CD4-positive, alpha-beta T cell treated with Interleukin-15 for 1 hour (primary cell): ENCODE results near the gene ACTN1.

Experiments
- DNase-seq: peaks from one replicate; pipeline ENCODE4 v3.0.0-alpha.2; 2020

ACTN1 gene

DNA sequence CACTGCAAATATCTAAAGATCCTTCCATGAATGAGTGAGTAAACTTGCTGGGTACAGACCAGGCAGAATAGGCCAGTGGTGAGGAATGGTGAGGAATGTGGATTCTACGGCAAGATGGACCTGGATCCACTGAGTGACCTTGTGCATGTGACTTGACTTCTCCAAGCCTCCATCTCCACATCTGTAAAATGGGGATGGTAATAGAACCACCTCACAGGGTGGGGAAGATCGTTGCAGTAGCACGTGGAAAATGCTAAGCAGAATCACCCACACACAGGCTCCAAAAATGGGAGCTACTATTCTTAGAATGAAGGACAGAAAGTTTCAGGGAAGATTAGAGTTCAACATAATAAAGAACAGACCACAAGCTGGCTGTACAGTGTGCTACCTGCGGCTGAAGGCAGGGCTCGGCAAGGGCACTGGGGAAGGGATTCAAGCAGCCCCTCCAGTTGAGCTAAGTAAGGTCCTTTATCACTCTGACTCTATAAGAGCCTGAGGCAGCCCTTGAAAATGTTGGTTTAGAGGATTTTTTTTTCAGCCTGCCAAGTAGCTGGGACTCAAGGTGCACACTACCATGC is 47.5 kb downstream of the ACTN1 start:
- no peak for DNase-seq

- DNase-seq, result no peak
These were observed 48.0 kb downstream of the ACTN1 start for GRCh38 chr14:68931063-68931462.

GRCh38 chr14:68929623-68930307 is 49.3 kb downstream of the ACTN1 start:
- DNase-seq, result peak; percentile 38

DNA sequence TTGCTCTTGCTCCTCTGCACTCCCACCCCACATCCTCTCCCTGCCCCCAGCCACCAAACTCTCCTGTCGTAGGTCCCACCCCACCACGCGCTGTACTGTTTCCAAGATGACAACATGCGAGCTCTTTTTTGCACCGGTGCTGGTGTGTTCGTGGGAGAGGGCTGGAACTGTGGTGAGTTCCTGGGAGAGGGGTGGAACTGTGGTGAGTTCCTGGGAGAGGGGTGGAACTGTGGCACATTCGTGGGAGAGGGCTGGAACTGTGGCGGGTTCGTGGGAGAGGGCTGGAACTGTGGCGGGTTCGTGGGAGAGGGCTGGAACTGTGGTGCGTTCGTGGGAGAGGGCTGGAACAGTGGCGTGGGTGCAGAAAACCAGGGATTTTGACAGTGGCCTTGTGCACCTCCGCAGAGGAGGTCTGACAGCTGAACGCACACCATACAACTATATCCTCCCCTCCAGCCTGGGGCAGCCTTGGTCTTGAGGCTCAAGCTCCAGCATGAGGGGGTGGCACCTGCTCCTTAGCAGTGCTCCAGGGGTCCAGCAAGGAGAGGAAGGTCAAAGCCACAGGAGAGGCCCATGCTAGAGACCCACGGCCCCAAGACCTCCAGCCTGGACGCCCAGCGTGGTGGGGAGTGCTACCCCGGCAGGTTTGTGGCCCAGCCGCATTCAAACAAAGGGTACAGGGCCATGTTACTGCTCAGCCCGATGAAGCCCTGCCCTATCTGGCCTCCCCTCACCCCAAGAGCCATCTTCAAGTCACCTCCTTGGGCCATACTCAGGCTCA is 50.1 kb downstream of the ACTN1 start:
- no peak for DNase-seq

DNA sequence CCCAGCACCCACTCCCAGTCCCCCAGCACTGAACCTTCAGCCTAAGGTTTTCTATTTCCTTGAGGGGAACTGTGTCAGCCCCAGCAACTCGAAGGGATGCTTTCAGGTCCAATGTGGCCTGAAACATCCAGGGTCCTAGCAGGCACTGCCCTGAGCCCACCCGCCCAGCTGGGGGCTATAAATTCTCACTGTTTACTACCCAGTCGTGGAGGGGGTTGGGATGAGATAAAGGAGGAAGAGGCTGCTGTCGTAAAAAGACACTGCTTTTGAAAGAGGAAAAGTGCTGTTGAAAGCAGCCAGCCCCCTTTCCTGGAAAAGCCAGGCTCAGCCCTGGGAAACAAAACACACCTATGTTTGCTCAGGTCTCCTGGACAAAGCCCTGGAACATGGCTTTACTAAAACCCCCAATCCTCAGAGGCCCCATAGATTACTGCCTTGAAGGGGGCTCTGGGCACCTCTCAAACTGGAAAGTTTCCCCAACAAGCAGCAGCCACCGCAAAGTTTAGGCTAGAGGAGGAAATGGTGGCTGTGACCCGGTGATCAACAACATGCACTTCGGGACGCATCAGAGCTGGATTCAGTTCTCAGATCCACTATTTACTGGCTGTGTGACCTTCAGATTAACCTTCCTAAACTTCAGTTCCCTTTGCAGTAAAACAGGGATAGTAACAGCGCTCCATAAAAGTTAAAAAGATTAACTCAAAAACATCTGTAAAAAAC is 51.0 kb downstream of the ACTN1 start:
- DNase-seq, result no peak

- DNase-seq, result no peak
These were observed 52.0 kb downstream of the ACTN1 start for GRCh38 chr14:68927089-68927488.

DNA sequence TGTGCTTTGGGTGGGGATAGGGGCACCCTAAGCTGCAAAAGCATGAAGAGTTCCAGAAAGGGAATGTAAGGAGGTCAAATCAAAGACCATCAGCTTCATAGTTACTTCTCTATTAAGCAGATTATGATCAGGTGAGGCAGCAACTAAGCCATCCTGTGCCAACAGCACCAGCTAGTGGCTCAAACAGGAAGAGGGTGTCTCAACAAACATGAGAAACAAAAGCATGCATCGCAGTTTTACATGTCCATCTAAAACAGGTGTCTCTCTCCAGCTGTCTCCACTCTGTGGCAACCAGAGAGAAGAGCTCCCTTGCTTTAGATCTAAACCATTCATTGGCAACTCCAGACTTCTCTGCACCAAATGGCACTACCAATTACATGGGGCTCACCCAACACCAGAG is 52.9 kb downstream of the ACTN1 start:
- no peak for DNase-seq

GRCh38 chr14:68925373-68925772 is 53.7 kb downstream of the ACTN1 start:
- no peak for DNase-seq

- no peak for DNase-seq
These were observed 54.6 kb downstream of the ACTN1 start for GRCh38 chr14:68924186-68925158.

DNA sequence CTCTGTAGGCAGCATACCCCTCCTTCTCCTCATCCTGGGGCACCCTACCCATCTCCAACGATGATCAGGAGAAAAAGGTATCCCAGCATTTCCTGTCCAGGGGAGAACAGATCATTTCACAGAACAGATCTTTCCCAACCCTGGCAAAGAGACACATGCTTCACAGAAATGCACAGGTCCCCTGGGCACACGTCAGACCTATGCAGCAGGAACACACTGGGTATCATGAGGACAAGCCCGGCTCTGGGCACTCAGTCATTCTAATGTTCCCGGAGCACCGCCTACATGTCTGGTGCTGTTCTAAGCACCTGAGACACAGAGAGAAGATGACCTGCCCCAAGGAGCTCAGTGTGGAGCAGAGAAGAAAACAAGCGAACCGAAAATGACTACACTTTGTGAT is 56.2 kb downstream of the ACTN1 start:
- no peak for DNase-seq

DNA sequence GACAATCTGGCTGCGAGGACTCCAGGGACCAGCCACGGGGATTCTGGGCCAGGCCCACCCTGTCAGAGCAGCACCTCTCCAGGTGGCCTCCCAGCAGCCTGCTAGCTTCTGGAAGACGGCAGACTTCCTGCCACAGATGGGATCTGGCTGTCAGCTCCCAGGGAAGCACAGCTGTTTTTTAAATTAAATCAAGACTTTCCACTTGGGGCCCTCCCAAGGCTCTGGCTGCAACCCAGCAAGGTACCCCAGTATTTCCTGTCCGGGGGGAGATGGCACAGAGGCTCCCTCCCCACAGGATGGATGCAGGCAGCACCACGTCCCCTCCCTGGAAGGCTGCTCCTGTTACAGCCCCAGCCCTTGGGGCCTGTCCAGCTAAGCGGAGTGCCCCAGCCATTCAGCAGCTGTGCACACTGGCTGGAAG is 56.9 kb downstream of the ACTN1 start:
- no peak for DNase-seq

- DNase-seq, result no peak
These were observed 57.4 kb downstream of the ACTN1 start for GRCh38 chr14:68921666-68922065.

DNA sequence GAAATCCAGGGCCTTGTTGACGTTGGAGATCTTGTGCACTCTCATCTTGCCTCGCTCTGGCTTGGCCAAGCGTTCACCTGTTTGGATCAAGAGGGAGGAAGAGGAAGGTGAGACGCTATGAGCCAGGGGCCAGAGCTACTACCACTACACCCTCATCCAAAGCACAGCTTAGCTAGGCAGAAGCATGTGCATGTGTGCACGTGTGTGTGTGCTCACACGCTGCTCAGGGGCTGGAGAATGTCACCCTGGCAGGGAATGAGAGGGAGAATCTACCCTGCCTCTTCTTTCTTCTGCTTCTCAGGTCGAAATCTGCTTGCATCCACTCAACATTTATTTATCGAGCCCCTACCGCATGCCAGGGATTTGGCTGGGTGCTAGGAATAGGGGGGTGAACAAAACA is 58.1 kb downstream of the ACTN1 start:
- DNase-seq, result no peak

DNA sequence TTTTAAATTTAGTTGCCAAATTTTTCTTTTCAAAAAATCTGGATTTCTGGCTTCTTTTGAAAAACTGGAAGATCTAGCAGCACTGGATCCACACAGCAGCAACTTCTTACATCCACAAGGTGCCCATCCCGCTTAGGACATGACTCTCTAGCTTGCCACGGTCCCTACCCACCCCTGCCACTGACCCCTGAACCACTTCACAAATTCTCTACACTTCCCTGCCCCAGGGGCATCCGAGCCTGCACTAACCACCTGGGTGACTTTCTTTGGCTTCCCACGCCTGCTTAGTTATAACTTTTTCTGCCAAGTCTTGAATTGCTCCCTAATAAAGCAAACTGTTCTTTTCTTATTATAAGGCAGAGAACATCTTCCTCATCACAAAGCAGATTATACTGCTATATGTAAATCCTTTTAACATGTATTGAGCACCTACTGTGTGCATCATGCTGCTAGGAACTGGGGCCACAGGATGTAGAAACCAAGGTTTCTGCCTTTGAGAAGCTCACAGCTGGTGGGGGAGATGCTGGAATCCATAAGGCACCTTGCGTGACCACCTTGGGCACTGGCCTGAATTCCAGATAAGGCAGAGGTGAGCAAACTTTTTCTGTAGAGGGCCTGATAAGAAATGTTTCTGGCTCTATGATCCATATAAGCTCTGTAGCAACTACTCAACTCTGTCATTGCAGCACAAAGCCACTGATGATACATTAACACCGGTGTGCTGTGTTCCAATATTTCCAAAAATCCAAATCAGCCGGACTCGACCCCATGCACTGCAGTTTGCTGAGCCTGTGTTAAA is 59.8 kb downstream of the ACTN1 start:
- no peak for DNase-seq

GRCh38 chr14:68918612-68919011 is 60.5 kb downstream of the ACTN1 start:
- no peak for DNase-seq

DNA sequence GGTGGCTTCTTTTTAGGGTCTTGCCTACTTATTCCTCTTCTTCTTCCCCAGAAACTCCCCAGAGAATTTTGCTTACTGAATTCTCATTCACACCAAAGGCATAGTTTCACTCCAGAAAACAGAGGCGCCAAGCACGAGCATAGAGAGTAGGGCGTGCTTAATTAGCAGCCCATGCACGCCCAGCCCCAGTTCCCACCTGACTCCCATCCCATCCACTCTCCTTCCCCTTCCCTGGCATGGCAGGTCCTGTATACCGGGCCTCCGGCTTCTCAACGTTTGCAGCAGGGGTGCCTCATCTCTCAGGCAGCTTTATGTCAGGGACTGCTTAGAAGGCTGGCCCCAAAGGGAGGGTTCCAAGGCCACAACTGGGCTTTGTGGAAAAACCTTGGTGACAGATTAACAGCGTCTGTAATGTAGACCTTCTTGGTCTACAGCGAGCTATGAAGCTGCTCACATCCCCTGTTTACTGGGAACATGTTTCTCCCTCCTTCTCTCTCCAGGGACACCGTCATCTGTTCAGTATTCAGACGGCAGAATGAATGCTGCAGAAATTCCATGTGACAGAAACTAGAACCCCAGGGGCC is 62.7 kb downstream of the ACTN1 start:
- no peak for DNase-seq

DNA sequence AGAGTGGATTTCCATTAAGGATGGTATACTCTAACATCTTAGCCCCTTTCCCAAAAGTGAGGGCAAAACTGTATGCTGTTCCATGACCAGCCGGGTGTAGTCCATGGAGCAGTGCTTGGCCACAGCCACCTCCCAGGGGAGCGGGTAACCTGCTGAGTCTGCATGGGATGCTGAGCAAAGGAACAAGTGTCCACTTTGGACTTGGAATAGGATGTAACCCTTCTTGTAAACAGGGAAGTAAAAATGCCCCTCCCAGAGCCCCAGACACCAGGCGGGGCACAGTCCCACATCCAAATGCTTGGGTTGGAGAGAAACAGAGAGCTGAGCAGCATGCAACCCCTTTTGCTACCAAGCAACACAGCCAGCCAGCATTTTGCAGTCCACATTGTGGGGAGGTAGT is 65.6 kb downstream of the ACTN1 start:
- DNase-seq, result no peak

- peak; percentile 72 for DNase-seq
These were observed 67.4 kb downstream of the ACTN1 start for GRCh38 chr14:68911594-68912227.

DNA sequence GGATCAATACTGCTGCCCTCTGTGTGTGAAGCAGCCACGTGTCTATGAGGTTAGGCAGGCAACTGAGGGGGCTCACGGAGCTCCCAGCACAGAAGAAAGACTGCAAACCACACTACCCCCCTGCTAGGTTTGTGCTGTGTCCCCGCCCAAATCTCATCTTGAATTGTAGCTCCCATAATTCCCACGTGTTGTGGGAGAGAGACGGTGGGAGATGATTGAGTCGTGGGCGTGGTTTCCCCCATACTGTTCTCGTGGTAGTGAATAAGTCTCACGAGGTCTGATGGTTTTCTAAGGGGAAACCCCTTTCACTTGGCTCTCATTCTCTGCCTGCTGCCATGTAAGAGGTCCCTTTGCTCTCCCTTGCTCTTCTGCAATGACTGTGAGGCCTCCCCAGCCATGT is 68.6 kb downstream of the ACTN1 start:
- DNase-seq, result no peak

GRCh38 chr14:68908803-68909202 is 70.3 kb downstream of the ACTN1 start:
- no peak for DNase-seq

GRCh38 chr14:68908201-68908600 is 70.9 kb downstream of the ACTN1 start:
- no peak for DNase-seq
